K562 (cell line): ENCODE data around the gene TMEM242. TPM values are rescaled to one million over a fixed set of nuclear protein-coding genes. Genes with fewer than 3 reads are reported as not detected.

Experiments used
- DACH1 ChIP-seq: fragments of 450-650 bp; IDR thresholded peaks from 2 replicates; pipeline ENCODE4 v1.6.1; 2018; ENCODE audit not compliant: partially characterized antibody
- DIDO1 ChIP-seq: fragments of 450-650 bp; IDR thresholded peaks from 2 replicates; pipeline ENCODE4 v1.6.1; 2016; ENCODE audit warnings: low read depth, missing biosample characterization, missing genetic modification characterization
- ETV1 ChIP-seq: fragments of 450-650 bp; conservative IDR thresholded peaks from 2 replicates; pipeline ENCODE4 v1.6.1; 2016; ENCODE audit warnings: missing genetic modification characterization, control low read depth, low read depth, missing compliant biosample characterization
- EWSR1 ChIP-seq: fragments of 450-650 bp; IDR thresholded peaks from 2 replicates; pipeline ENCODE4 v1.6.1; 2018; ENCODE audit warnings: borderline replicate concordance, mild to moderate bottlenecking, low read depth, moderate library complexity; ENCODE audit not compliant: partially characterized antibody
- FOXK1 ChIP-seq: sonication (generic); formaldehyde crosslinking; IDR thresholded peaks from 2 replicates; pipeline ENCODE4 v1.8.0; 2022; ENCODE audit warnings: missing genetic modification reagents, mild to moderate bottlenecking, borderline replicate concordance
- GABPB1 ChIP-seq: sonication (generic); formaldehyde crosslinking; IDR thresholded peaks from 2 replicates; pipeline ENCODE4 v1.8.0; 2022; ENCODE audit warnings: mild to moderate bottlenecking, missing genetic modification reagents
- NCOR1 ChIP-seq: fragments of 450-650 bp; IDR thresholded peaks from 2 replicates; pipeline ENCODE4 v1.6.1; 2016; ENCODE audit warnings: mild to moderate bottlenecking, moderate library complexity
- PATZ1 ChIP-seq: fragments of 250-450 bp; sonication (Bioruptor Pico); IDR thresholded peaks from 2 replicates; pipeline ENCODE4 v1.5.0; 2020; ENCODE audit warnings: mild to moderate bottlenecking, borderline replicate concordance
- PPARD ChIP-seq: fragments of 250-450 bp; sonication (Bioruptor Pico); IDR thresholded peaks from 2 replicates; pipeline ENCODE4 v1.8.0; 2022; ENCODE audit warnings: inconsistent platforms, mild to moderate bottlenecking, moderate library complexity
- RAD21 ChIP-seq, 2 experiments: fragments of 250-450 bp in 1 of 2; fragments of 450-650 bp in 1 of 2; sonication (Bioruptor Pico) in 1 of 2; formaldehyde crosslinking in 1 of 2; IDR thresholded peaks in 1 of 2; conservative IDR thresholded peaks in 1 of 2; 2 replicates each; pipeline versions ENCODE4 v1.4.0 to v1.8.0; 2020 to 2022; ENCODE audit warnings: mild to moderate bottlenecking in 2 of 2, moderate library complexity in 1 of 2
- RFX7 ChIP-seq: fragments of 250-450 bp; sonication (Bioruptor Pico); IDR thresholded peaks from 2 replicates; pipeline ENCODE4 v1.5.1; 2021; ENCODE audit warnings: mild to moderate bottlenecking
- SIN3B ChIP-seq: fragments of 450-650 bp; IDR thresholded peaks from 2 replicates; pipeline ENCODE4 v1.6.1; 2017; ENCODE audit warnings: low read depth, mild to moderate bottlenecking, moderate library complexity
- SNIP1 ChIP-seq: fragments of 450-650 bp; IDR thresholded peaks from 2 replicates; pipeline ENCODE4 v1.7.1; 2017; ENCODE audit warnings: low read depth, mild to moderate bottlenecking
- SUPT5H ChIP-seq: fragments of 450-650 bp; IDR thresholded peaks from 2 replicates; pipeline ENCODE4 v1.6.1; 2016
- THRAP3 ChIP-seq: fragments of 450-650 bp; IDR thresholded peaks from 2 replicates; pipeline ENCODE4 v1.6.1; 2016; ENCODE audit warnings: mild to moderate bottlenecking, inconsistent platforms, borderline replicate concordance
- TOE1 ChIP-seq, 2 experiments: fragments of 450-650 bp in 1 of 2; sonication (generic) in 1 of 2; formaldehyde crosslinking in 1 of 2; IDR thresholded peaks; 2 replicates each; pipeline versions ENCODE4 v1.7.1 to v1.8.0; 2016 to 2022; ENCODE audit warnings: borderline replicate concordance in 2 of 2, mild to moderate bottlenecking in 2 of 2, antibody characterized with exemption in 1 of 2, inconsistent platforms in 1 of 2, low read depth in 1 of 2, missing genetic modification reagents in 1 of 2, moderate library complexity in 1 of 2
- ZBTB26 ChIP-seq: fragments of 450-650 bp; formaldehyde crosslinking; IDR thresholded peaks from 2 replicates; pipeline ENCODE4 v1.4.0; 2022; ENCODE audit warnings: missing genetic modification characterization
- ZNF282 ChIP-seq: sonication (generic); formaldehyde crosslinking; IDR thresholded peaks from 2 replicates; pipeline ENCODE4 v1.8.1; 2023; ENCODE audit warnings: missing genetic modification reagents
- ZNF740 ChIP-seq, 3 experiments: fragments of 200-800 bp in 1 of 3; sonication (Bioruptor generic) in 1 of 3; sonication (generic) in 1 of 3; formaldehyde crosslinking in 1 of 3; IDR thresholded peaks; 2 replicates each; pipeline versions ENCODE4 v1.6.1 to v1.8.0; 2016 to 2022; ENCODE audit warnings: mild to moderate bottlenecking in 2 of 3, missing compliant biosample characterization in 2 of 3, missing genetic modification characterization in 2 of 3, missing genetic modification reagents in 1 of 3
- ZNF780A ChIP-seq: fragments of 250-450 bp; sonication (Bioruptor Pico); IDR thresholded peaks from 2 replicates; pipeline ENCODE4 v1.5.0; 2021; ENCODE audit warnings: mild to moderate bottlenecking
- ZZZ3 ChIP-seq: fragments of 450-650 bp; IDR thresholded peaks from 2 replicates; pipeline ENCODE4 v1.6.1; 2016; ENCODE audit warnings: antibody characterized with exemption, mild to moderate bottlenecking, moderate library complexity
- polyA plus RNA-seq, 8 experiments: library from polyadenylated mRNA; depleted of rRNA in 4 of 8; stranded (reverse) in 5 of 8; unstranded in 3 of 8; fragments of >200 nt; fragmentation: Nextera tagmentation in 2 of 8; fragmentation: Illumina TruSeq in 1 of 8; extraction: Ambion mirVana in 2 of 8; extraction: Trizol in 1 of 8; gene quantifications; 2 replicates each; pipeline versions ENCODE4 v1.2.1 to v1.2.3, GENCODE V29; 2011 to 2014; ENCODE audit warnings: inconsistent platforms in 1 of 8, missing spikeins in 1 of 8
- total RNA-seq, 7 experiments: library from RNA; depleted of rRNA in 6 of 7; stranded (reverse); fragments of >200 nt in 6 of 7; fragmentation: Illumina TruSeq in 2 of 7; extraction: Trizol in 2 of 7; gene quantifications; 2 replicates each; pipeline versions ENCODE4 v1.2.1 to v1.2.3, GENCODE V29; 2011 to 2021; ENCODE audit warnings: low replicate concordance in 1 of 7
- TF ChIP-seq, protein P1 (sequence below), 2 experiments: fragments of 250-450 bp in 1 of 2; fragments of 450-650 bp in 1 of 2; sonication (Bioruptor Pico) in 1 of 2; IDR thresholded peaks; 2 replicates each; pipeline versions ENCODE4 v1.6.1 to v1.8.0; 2016 to 2021; ENCODE audit warnings: mild to moderate bottlenecking in 2 of 2, moderate library complexity in 2 of 2, missing compliant biosample characterization in 1 of 2, missing genetic modification characterization in 1 of 2

TMEM242 gene
- total and polyA plus RNA-seq, 9 of the 15 experiments (the other 6 are each of a cell fraction or from before 2014, with no cell fraction given) = 9.5 to 35.3 (median 16.5) TPM

DNA sequence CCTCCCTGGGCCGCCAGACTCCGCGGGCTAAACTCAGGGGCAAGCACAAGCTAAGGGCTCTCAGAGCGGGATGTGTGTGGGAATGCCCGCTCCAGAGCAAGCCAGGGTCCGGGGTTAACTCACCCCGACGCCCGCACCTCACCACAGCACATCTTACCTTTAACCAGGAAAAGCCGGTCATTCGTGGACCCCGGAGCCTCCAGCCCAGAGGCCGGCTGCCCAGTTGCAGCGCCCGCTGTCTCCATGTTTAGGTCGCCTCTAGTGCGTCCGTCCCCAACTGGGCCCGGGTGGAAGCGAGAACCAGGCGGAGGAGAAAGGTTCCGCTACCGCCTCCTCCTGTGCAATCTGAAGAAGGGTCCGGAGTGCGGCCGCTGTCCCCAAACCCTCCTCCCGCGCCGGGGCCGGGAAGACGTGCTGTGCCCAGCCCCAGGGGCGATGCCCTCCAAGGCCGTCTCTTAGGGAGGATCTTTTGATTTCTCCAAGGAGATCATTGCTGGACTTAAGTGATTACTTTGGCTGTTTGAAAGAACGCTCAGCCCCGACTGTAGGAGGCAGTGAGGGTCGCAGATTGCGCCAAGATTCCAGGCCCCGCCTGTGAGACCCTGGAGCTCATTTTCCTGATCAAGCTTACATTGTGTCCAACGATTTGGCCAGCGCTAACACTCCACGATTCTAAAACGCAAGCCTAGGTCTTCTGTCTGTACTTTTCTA, at the start of gene TMEM242 (continued):
- TF ChIP-seq SUPT5H (peak; percentile 99), RAD21 (CRISPR knock-in tag; conservative IDR thresholded peaks at IDR 0.05 in 1 of 2, IDR thresholded peaks at IDR 0.05 in 1 of 2) (peak in 1 of 2 experiments; percentile 44; a peak in 3 of 4 replicates), DIDO1 (tag) (peak; percentile 98), PPARD (no peak), FOXK1 (CRISPR knock-in tag) (peak; percentile 97), ZNF780A (CRISPR knock-in tag) (no peak), ZBTB26 (CRISPR knock-in tag) (peak; percentile 65; the same call in 1 of the 2 replicates), THRAP3 (peak; percentile 83; the same call in 1 of the 2 replicates), SIN3B (peak; percentile 100), PATZ1 (CRISPR knock-in tag) (no peak), DACH1 (no peak), SNIP1 (no peak), ZZZ3 (peak; percentile 69), EWSR1 (no peak), ETV1 (tag) (peak; percentile 71; the same call in 1 of the 2 replicates), NCOR1 (peak; percentile 75), GABPB1 (CRISPR knock-in tag) (peak; percentile 98), ZNF740 (CRISPR knock-in tag; IDR thresholded peaks at IDR 0.05) (peak; percentile 73; the same call in 1 of the 2 replicates), ZNF740 (tag; IDR thresholded peaks at IDR 0.05) (no peak), RFX7 (CRISPR knock-in tag) (no peak), ZNF282 (CRISPR knock-in tag) (0 out of 2 replicates have a peak, but pooled peaks have one; percentile 82), TOE1 (IDR thresholded peaks at IDR 0.05; ENCODE audit: borderline replicate concordance) (peak; percentile 92), TOE1 (CRISPR knock-in tag; IDR thresholded peaks at IDR 0.05; ENCODE audit: borderline replicate concordance, low read depth) (0 out of 2 replicates have a peak, but pooled peaks have one; percentile 65)
- TF ChIP-seq, protein P1, sequence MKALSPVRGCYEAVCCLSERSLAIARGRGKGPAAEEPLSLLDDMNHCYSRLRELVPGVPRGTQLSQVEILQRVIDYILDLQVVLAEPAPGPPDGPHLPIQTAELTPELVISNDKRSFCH (CRISPR knock-in tag; IDR thresholded peaks at IDR 0.05) = no peak
- TF ChIP-seq, protein P1 (tag; IDR thresholded peaks at IDR 0.05) = peak; percentile 96
